Left cardiac atrium (tissue), 4 donors: ENCODE measurements around the gene SLC5A3. TPM values are rescaled to one million over a fixed set of nuclear protein-coding genes. Genes with fewer than 3 reads are reported as not detected.
A peak's percentile ranks its signal among the peaks of the same experiment; 100 is the strongest.

Experiments used
- ATAC-seq, 2 donors: fragments of 200-7000 bp; cut with Tn5 transposase; one replicate each; pipeline ENCODE4 v1.9.1; 2020; ENCODE audit warnings: mild to moderate bottlenecking in 2 of 2, moderate library complexity in 2 of 2
- DNase-seq: peaks from one replicate; pipeline ENCODE4 v3.0.0-alpha.2; 2020
- intact Hi-C, 2 donors: fragments of 100-400 bp; cut with DNase I; formaldehyde crosslinking; loops; one replicate each; pipeline versions ENCODE4 v1.14.1 to v1.15.1; 2022 to 2023
- total RNA-seq, 2 donors: library from RNA; stranded (reverse); fragmentation: NEBNext Ultra II Directional; extraction: Animal tissue kit (Norgen Biotek cat#: 25700); gene quantifications; one replicate each; pipeline ENCODE4 v1.2.1, GENCODE V29; 2021
- donor health status: DM: no; HTN: yes; CAD: no.
- donor health status: DM: no; HTN: yes; CAD: no; lungs with severe emphysema.
- donor health status: DM: yes; HTN: yes; CAD: no.
- donor health status: Dilated cardiomyopathy.

SLC5A3 gene
- total RNA-seq, 2 donors from 2014 or later = 6.6 to 13.4 TPM

GRCh38 chr21:34091032-34091431, 17.7 kb downstream of the SLC5A3 start:
- ATAC-seq = no peak
- intact Hi-C loops = no loop called here
- DNase-seq = no peak

- ATAC-seq = no peak
- intact Hi-C loops = no loop called here
- DNase-seq = no peak
Measured at GRCh38 chr21:34091607-34092006, 18.2 kb downstream of the SLC5A3 start.

GRCh38 chr21:34092262-34092921, 19.0 kb downstream of the SLC5A3 start:
- intact Hi-C loops = no loop called here
- no peak for DNase-seq
- ATAC-seq = no peak

- ATAC-seq (no peak), DNase-seq (no peak)
- intact Hi-C loops = no loop called here
Measured at GRCh38 chr21:34093083-34093482, 19.7 kb downstream of the SLC5A3 start.

- intact Hi-C loops = no loop called here
- DNase-seq (no peak), ATAC-seq (no peak)
Measured at GRCh38 chr21:34094949-34095348, 21.6 kb downstream of the SLC5A3 start.

- ATAC-seq = no peak
- intact Hi-C loops = no loop called here
- no peak for DNase-seq
Measured at GRCh38 chr21:34097442-34097841, 24.1 kb downstream of the SLC5A3 start.

GRCh38 chr21:34100337-34100736, 27.0 kb downstream of the SLC5A3 start:
- intact Hi-C loops = no loop called here
- no peak for DNase-seq
- no peak for ATAC-seq

- no peak for DNase-seq
- ATAC-seq = no peak
- intact Hi-C loops = no loop called here
Measured at GRCh38 chr21:34100790-34101189, 27.4 kb downstream of the SLC5A3 start.

GRCh38 chr21:34105947-34106541, 32.7 kb downstream of the SLC5A3 start:
- DNase-seq (no peak), ATAC-seq (no peak)

GRCh38 chr21:34107606-34108005, 34.2 kb downstream of the SLC5A3 start:
- ATAC-seq (no peak), DNase-seq (no peak)
- intact Hi-C loops = no loop called here

More at GRCh38 chr21:34105947-34106541, 32.7 kb downstream of the SLC5A3 start:
- intact Hi-C loops = no loop called here

GRCh38 chr21:34109075-34109474, 35.7 kb downstream of the SLC5A3 start:
- intact Hi-C loops = no loop called here
- no peak for DNase-seq
- ATAC-seq = no peak

GRCh38 chr21:34110594-34111202, 37.3 kb downstream of the SLC5A3 start:
- ATAC-seq = no peak
- no peak for DNase-seq
- intact Hi-C loops = no loop called here

- intact Hi-C loops = no loop called here
- ATAC-seq (no peak), DNase-seq (no peak)
Measured at GRCh38 chr21:34112316-34113033, 39.1 kb downstream of the SLC5A3 start.

GRCh38 chr21:34113842-34114241, 40.5 kb downstream of the SLC5A3 start:
- DNase-seq (no peak), ATAC-seq (no peak)
- intact Hi-C loops = no loop called here

GRCh38 chr21:34115160-34115559, 41.8 kb downstream of the SLC5A3 start:
- intact Hi-C loops = no loop called here
- ATAC-seq = peak in 1 of 2 donors; percentile 67

GRCh38 chr21:34116569-34116968, 43.2 kb downstream of the SLC5A3 start:
- ATAC-seq (no peak), DNase-seq (no peak)
- intact Hi-C loops = no loop called here

More at GRCh38 chr21:34115160-34115559, 41.8 kb downstream of the SLC5A3 start:
- no peak for DNase-seq

- ATAC-seq (no peak), DNase-seq (no peak)
- intact Hi-C loops = no loop called here
Measured at GRCh38 chr21:34120867-34121266, 47.5 kb downstream of the SLC5A3 start.

- DNase-seq = no peak
- ATAC-seq = no peak
- intact Hi-C loops = no loop called here
Measured at GRCh38 chr21:34122047-34122446, 48.7 kb downstream of the SLC5A3 start.
